Natural killer cell (primary cell): ENCODE data around the gene OR13C5. TPM values are rescaled to one million over a fixed set of nuclear protein-coding genes. Genes with fewer than 3 reads are reported as not detected.

ENCODE experiments used
- ATAC-seq, 3 donors: fragments of 150-1000 bp in 2 of 3; fragments of 200-7000 bp in 1 of 3; cut with Tn5 transposase; 1 replicate in 1 of 3; 2 replicates in 2 of 3; pipeline ENCODE4 v1.10.0; 2021; ENCODE audit warnings: mild to moderate bottlenecking in 2 of 3, moderate library complexity in 2 of 3
- DNase-seq, 2 donors: peaks; one replicate each; pipeline versions ENCODE4 v3.0.0 to v3.0.0-alpha.2; 2013 to 2021; ENCODE audit warnings: mixed read lengths in 1 of 2
- H3K27ac ChIP-seq: one replicate; pipeline ENCODE4 v1.5.1; 2013; ENCODE audit warnings: mild to moderate bottlenecking, low read length
- H3K27me3 ChIP-seq: one replicate; pipeline ENCODE4 v1.6.1; 2013; ENCODE audit warnings: low read length; ENCODE audit not compliant: control insufficient read depth, insufficient read depth
- H3K36me3 ChIP-seq: one replicate; pipeline ENCODE4 v1.6.1; 2013; ENCODE audit warnings: low read length; ENCODE audit not compliant: control insufficient read depth, insufficient read depth
- H3K4me1 ChIP-seq: one replicate; pipeline ENCODE4 v1.6.1; 2013; ENCODE audit warnings: low read length; ENCODE audit not compliant: control insufficient read depth, insufficient read depth
- H3K4me3 ChIP-seq: one replicate; pipeline ENCODE4 v1.5.1; 2013; ENCODE audit warnings: low read length
- H3K9me3 ChIP-seq: one replicate; pipeline ENCODE4 v1.6.1; 2013; ENCODE audit warnings: low read length; ENCODE audit not compliant: control insufficient read depth, insufficient read depth
- H3K27ac Mint-ChIP-seq, 2 donors: one replicate each; pipeline ENCODE4 v1.8.0; 2022; ENCODE audit warnings: mild to moderate bottlenecking in 2 of 2, mixed read lengths in 2 of 2, moderate library complexity in 1 of 2
- H3K27me3 Mint-ChIP-seq, 2 donors: one replicate each; pipeline ENCODE4 v1.8.0; 2022; ENCODE audit warnings: low read depth in 2 of 2, mixed read lengths in 2 of 2
- H3K36me3 Mint-ChIP-seq: one replicate; pipeline ENCODE4 v1.8.0; 2022; ENCODE audit warnings: mixed read lengths
- H3K4me1 Mint-ChIP-seq, 2 donors: one replicate each; pipeline ENCODE4 v1.8.0; 2022; ENCODE audit warnings: mixed read lengths in 2 of 2
- H3K4me3 Mint-ChIP-seq: one replicate; pipeline ENCODE4 v1.8.0; 2022; ENCODE audit warnings: mild to moderate bottlenecking, moderate library complexity, mixed read lengths
- H3K9me3 Mint-ChIP-seq, 2 donors: one replicate each; pipeline ENCODE4 v1.8.0; 2022; ENCODE audit warnings: mixed read lengths in 2 of 2
- WGBS: methylation state at CpG from one replicate; pipeline ENCODE4 v1.1.7; 2013; ENCODE audit warnings: missing lambda C conversion rate; ENCODE audit not compliant: insufficient coverage; 5-methylcytosine and 5-hydroxymethylcytosine counted together
- intact Hi-C: fragments of 100-400 bp; cut with micrococcal nuclease; formaldehyde crosslinking; loops from one replicate; pipeline ENCODE4 v1.14.2; 2022
- total RNA-seq, 4 donors: library from RNA; stranded (reverse); fragments of 120-200 nt in 1 of 4; gene quantifications; one replicate each; pipeline versions ENCODE4 v1.2.3 to v1.2.4, GENCODE V29; 2013 to 2022
- TF ChIP-seq, protein P1 (sequence below): fragments of 200-600 bp; IDR thresholded peaks from one replicate; pipeline ENCODE4 v1.8.0; 2022; ENCODE audit warnings: antibody characterized with exemption

The OR13C5 gene
- total RNA-seq, 3 donors from 2014 or later (not counting 1 experiment from before 2014, with no cell fraction given) = not detected

DNA sequence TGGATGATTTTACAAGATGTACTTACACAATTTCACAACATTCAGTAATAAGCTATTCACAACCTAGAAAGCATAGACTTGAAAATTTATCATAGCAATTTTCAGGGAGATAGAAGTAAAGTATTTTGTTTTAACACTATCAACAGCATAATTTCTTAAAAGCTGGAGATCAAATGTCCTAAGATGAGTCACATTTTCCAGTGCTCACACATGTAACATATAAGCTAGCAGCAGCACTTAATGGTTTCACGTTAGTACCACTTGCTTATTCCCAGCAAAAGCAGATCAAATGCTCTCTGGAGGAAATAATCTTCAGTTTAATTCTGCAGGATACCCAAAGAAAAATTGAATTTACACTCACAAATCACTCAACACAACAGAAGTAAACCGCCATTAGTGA is 23.8 kb downstream of the OR13C5 start:
- H3K27ac ChIP-seq = no peak overlapping the region
- H3K4me3 ChIP-seq = no peak overlapping the region
- DNase-seq (no peak), ATAC-seq (no peak)
- intact Hi-C loops = no loop called here
- no peaks in the 10 kb centered on the region for H3K4me1 ChIP-seq
- Mint-ChIP-seq H3K9me3 (peaks cover 0 to 12% of the 10 kb centered on the region in 2 donors), H3K4me3 (no peak overlapping the region), H3K4me1 (no peaks in the 10 kb centered on the region), H3K27me3 (no peaks in the 10 kb centered on the region), H3K27ac (no peak overlapping the region), H3K36me3 (no peaks in the 10 kb centered on the region)
- TF ChIP-seq, protein P1, sequence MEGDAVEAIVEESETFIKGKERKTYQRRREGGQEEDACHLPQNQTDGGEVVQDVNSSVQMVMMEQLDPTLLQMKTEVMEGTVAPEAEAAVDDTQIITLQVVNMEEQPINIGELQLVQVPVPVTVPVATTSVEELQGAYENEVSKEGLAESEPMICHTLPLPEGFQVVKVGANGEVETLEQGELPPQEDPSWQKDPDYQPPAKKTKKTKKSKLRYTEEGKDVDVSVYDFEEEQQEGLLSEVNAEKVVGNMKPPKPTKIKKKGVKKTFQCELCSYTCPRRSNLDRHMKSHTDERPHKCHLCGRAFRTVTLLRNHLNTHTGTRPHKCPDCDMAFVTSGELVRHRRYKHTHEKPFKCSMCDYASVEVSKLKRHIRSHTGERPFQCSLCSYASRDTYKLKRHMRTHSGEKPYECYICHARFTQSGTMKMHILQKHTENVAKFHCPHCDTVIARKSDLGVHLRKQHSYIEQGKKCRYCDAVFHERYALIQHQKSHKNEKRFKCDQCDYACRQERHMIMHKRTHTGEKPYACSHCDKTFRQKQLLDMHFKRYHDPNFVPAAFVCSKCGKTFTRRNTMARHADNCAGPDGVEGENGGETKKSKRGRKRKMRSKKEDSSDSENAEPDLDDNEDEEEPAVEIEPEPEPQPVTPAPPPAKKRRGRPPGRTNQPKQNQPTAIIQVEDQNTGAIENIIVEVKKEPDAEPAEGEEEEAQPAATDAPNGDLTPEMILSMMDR = no peak
- no peaks in the 10 kb centered on the region for H3K36me3 ChIP-seq
- WGBS = 75% methylated on average over 1 of the region's 2 CpGs
- no peaks in the 10 kb centered on the region for H3K27me3 ChIP-seq
- H3K9me3 ChIP-seq = no peaks in the 10 kb centered on the region

DNA sequence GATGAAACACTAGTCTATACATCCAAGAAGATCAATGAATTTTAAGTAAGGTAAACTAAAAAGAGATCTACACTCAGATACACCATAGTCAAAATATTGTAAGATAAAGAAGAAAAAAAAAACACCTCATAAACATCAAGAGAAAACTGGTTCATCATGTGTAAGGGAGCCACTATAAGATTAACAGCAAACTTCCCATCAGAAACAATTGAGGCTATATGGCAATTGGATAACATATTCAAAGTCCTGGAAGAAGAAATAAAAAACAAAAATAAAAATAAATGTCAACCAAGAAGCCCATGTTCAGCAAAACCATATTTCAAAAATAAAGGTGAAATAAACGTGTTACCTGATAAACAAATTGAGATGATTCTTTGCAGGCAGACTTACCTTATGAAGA is 26.6 kb downstream of the OR13C5 start:
- Histone ChIP-seq H3K4me3 (no peak overlapping the region), H3K27me3 (no peaks in the 10 kb centered on the region), H3K4me1 (no peaks in the 10 kb centered on the region), H3K27ac (no peak overlapping the region), H3K36me3 (no peaks in the 10 kb centered on the region), H3K9me3 (no peaks in the 10 kb centered on the region)
- WGBS = no CpG with 5 or more reads among the region's 1 CpG
- TF ChIP-seq, protein P1 = no peak
- H3K27me3 Mint-ChIP-seq = no peaks in the 10 kb centered on the region
- no peak overlapping the region for H3K4me3 Mint-ChIP-seq
- H3K36me3 Mint-ChIP-seq = no peaks in the 10 kb centered on the region
- ATAC-seq (no peak), DNase-seq (no peak)
- no peaks in the 10 kb centered on the region for H3K4me1 Mint-ChIP-seq
- no peak overlapping the region for H3K27ac Mint-ChIP-seq
- peaks cover 3 to 15% of the 10 kb centered on the region in 2 donors for H3K9me3 Mint-ChIP-seq
- intact Hi-C loops = no loop called here

GRCh38 chr9:104568868-104569267 is 30.3 kb downstream of the OR13C5 start, which contains the start of gene OR13C8:
Gene OR13C8, plus strand, starts transcription at chr9:104569168. Its CDS starts 0 bp downstream, at chr9:104569168.
- DNase-seq (no peak), ATAC-seq (no peak)
- 85% methylated on average over 4 of the region's 4 CpGs for whole genome bisulfite sequencing
- intact Hi-C loops = no loop called here
- no peaks in the 10 kb centered on the region for H3K9me3 ChIP-seq
- Mint-ChIP-seq H3K27ac (no peak within 1 kb of the TSS), H3K36me3 (no peaks in the 10 kb centered on the region), H3K9me3 (peaks cover 3 to 10% of the 10 kb centered on the region in 2 donors), H3K4me1 (no peaks in the 10 kb centered on the region), H3K27me3 (no peaks in the 10 kb centered on the region), H3K4me3 (no peak within 1 kb of the TSS)
- H3K27me3 ChIP-seq = no peaks in the 10 kb centered on the region
- TF ChIP-seq, protein P1 = no peak
- H3K36me3 ChIP-seq = no peaks in the 10 kb centered on the region
- no peak within 1 kb of the TSS for H3K27ac ChIP-seq
- H3K4me3 ChIP-seq = no peak within 1 kb of the TSS
- no peaks in the 10 kb centered on the region for H3K4me1 ChIP-seq

- intact Hi-C loops = no loop called here
- H3K27ac Mint-ChIP-seq = no peak overlapping the region
- no peak for ATAC-seq
- Histone ChIP-seq H3K27ac (no peak overlapping the region), H3K9me3 (no peaks in the 10 kb centered on the region), H3K4me3 (no peak overlapping the region), H3K4me1 (no peaks in the 10 kb centered on the region), H3K27me3 (no peaks in the 10 kb centered on the region), H3K36me3 (no peaks in the 10 kb centered on the region)
- 74% methylated on average over 1 of the region's 1 CpG for WGBS
- TF ChIP-seq, protein P1 = no peak
- no peaks in the 10 kb centered on the region for H3K27me3 Mint-ChIP-seq
- no peak overlapping the region for H3K4me3 Mint-ChIP-seq
- DNase-seq = no peak
- H3K4me1 Mint-ChIP-seq = no peaks in the 10 kb centered on the region
- peaks cover 0 to 3% of the 10 kb centered on the region in 2 donors for H3K9me3 Mint-ChIP-seq
- no peaks in the 10 kb centered on the region for H3K36me3 Mint-ChIP-seq
Measured at GRCh38 chr9:104564358-104564757, 34.9 kb downstream of the OR13C5 start.
